Endodermal cell (in vitro differentiated cells): ENCODE results near the gene TPRN. TPM values are rescaled to one million over a fixed set of nuclear protein-coding genes. Genes with fewer than 3 reads are reported as not detected.
A peak's percentile ranks its signal among the peaks of the same experiment; 100 is the strongest.
"Not testable (repeated sequence)": the region's sequence is repeated elsewhere in the genome, so short reads cannot be mapped to it uniquely, and the experiment has no call there.

Experiments used
- DNase-seq: peaks from one replicate; pipeline ENCODE4 v3.0.0-alpha.2; 2017
- H3K27ac ChIP-seq: 2 replicates; pipeline ENCODE4 v1.5.1; 2013; ENCODE audit warnings: mild to moderate bottlenecking, low read depth, low read length, moderate library complexity
- H3K27me3 ChIP-seq: 2 replicates; pipeline ENCODE4 v1.6.1; 2013; ENCODE audit warnings: mild to moderate bottlenecking, low read length, moderate library complexity; ENCODE audit not compliant: insufficient read depth, control insufficient read depth, poor library complexity, severe bottlenecking
- H3K36me3 ChIP-seq: 2 replicates; pipeline ENCODE4 v1.7.0; 2013; ENCODE audit warnings: mild to moderate bottlenecking, low read length, moderate library complexity; ENCODE audit not compliant: control insufficient read depth, insufficient read depth
- H3K4me1 ChIP-seq: one replicate; pipeline ENCODE4 v1.7.0; 2013; ENCODE audit warnings: low read length; ENCODE audit not compliant: control insufficient read depth, insufficient read depth
- H3K4me3 ChIP-seq: 2 replicates; pipeline ENCODE4 v1.5.1; 2013; ENCODE audit warnings: mild to moderate bottlenecking, low read length, moderate library complexity
- H3K9ac ChIP-seq: 2 replicates; pipeline ENCODE4 v1.6.1; 2013; ENCODE audit warnings: mild to moderate bottlenecking, low read length, moderate library complexity; ENCODE audit not compliant: poor library complexity, severe bottlenecking; ENCODE audit errors: extremely low read depth
- H3K9me3 ChIP-seq: 2 replicates; pipeline ENCODE4 v1.6.1; 2013; ENCODE audit warnings: mild to moderate bottlenecking, low read length, moderate library complexity; ENCODE audit not compliant: control insufficient read depth
- H3K27ac Mint-ChIP-seq: 2 replicates; pipeline ENCODE4 v1.8.0; 2020; ENCODE audit warnings: mixed read lengths
- H3K27me3 Mint-ChIP-seq: 2 replicates; pipeline ENCODE4 v1.8.0; 2021; ENCODE audit warnings: mild to moderate bottlenecking, mixed read lengths; ENCODE audit not compliant: insufficient read depth
- H3K36me3 Mint-ChIP-seq: 2 replicates; pipeline ENCODE4 v1.8.0; 2020; ENCODE audit warnings: low read depth, mixed read lengths
- H3K4me1 Mint-ChIP-seq: 2 replicates; pipeline ENCODE4 v1.8.0; 2020; ENCODE audit warnings: mixed read lengths
- H3K4me3 Mint-ChIP-seq: 2 replicates; pipeline ENCODE4 v1.8.0; 2020; ENCODE audit warnings: mild to moderate bottlenecking, moderate library complexity, mixed read lengths
- H3K9me3 Mint-ChIP-seq: 2 replicates; pipeline ENCODE4 v1.8.0; 2020; ENCODE audit warnings: mild to moderate bottlenecking, mixed read lengths
- WGBS, 2 experiments: methylation state at CpG; one replicate each; pipeline versions ENCODE4 v1.1.5 to v1.1.7; 2013; ENCODE audit warnings: missing lambda C conversion rate in 2 of 2, mixed read lengths in 1 of 2; ENCODE audit not compliant: insufficient coverage in 1 of 2, insufficient read length in 1 of 2; 5-methylcytosine and 5-hydroxymethylcytosine counted together
- total RNA-seq, 2 donors: library from RNA; stranded (reverse); fragmentation: NEBNext Ultra II Directional in 1 of 2; extraction: Animal tissue kit (Norgen Biotek cat#: 25700) in 1 of 2; gene quantifications; 2 replicates in 1 of 2; 3 replicates in 1 of 2; pipeline ENCODE4 v1.2.1, GENCODE V29; 2021
- TF ChIP-seq, protein P1 (sequence below): fragments of 200-600 bp; sonication (generic); conservative IDR thresholded peaks from 2 replicates; pipeline ENCODE4 v1.5.0; 2021; ENCODE audit warnings: antibody characterized with exemption, mild to moderate bottlenecking

Gene TPRN
- total RNA-seq, 2 donors from 2014 or later, result 19.0 to 23.9 TPM

DNA sequence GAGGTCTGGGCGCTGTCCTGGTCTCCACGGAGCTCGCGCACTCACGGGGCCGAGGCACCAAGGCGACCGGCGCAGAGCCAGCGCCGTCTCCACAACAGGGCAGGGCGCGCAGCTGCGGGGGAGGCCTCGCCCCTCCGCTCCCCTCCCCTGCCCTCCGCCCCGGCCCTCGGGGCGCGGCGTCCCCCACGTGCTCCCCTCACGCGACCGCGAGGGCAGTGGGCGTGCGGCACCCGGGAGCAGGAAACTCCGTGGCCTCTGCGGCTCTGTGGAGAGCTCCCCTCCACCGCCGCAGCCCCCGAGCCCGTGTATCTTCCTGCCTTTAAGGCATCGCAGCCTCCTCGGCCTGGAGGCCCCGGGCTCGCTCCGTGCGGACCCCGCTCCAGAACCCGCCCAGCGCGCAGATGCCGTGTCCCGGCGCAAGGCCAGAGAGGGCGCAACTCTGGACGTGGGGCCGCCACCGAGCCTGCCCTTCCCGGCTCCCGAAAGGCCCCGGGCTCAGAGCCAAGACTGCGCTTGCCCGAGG, 39.8 kb upstream of the TPRN start:
- no peak for DNase-seq
- TF ChIP-seq, protein P1, sequence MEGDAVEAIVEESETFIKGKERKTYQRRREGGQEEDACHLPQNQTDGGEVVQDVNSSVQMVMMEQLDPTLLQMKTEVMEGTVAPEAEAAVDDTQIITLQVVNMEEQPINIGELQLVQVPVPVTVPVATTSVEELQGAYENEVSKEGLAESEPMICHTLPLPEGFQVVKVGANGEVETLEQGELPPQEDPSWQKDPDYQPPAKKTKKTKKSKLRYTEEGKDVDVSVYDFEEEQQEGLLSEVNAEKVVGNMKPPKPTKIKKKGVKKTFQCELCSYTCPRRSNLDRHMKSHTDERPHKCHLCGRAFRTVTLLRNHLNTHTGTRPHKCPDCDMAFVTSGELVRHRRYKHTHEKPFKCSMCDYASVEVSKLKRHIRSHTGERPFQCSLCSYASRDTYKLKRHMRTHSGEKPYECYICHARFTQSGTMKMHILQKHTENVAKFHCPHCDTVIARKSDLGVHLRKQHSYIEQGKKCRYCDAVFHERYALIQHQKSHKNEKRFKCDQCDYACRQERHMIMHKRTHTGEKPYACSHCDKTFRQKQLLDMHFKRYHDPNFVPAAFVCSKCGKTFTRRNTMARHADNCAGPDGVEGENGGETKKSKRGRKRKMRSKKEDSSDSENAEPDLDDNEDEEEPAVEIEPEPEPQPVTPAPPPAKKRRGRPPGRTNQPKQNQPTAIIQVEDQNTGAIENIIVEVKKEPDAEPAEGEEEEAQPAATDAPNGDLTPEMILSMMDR, result peak; percentile 31
- 0% methylated on average over 6 to 58 of the region's 58 CpGs for WGBS, 2 experiments
- Mint-ChIP-seq H3K27ac (no peak overlapping the region), H3K4me1 (peaks cover 42% of the 10 kb centered on the region), H3K27me3 (no peaks in the 10 kb centered on the region), H3K4me3 (peak overlapping the region; percentile 85), H3K36me3 (peaks cover 19% of the 10 kb centered on the region), H3K9me3 (no peaks in the 10 kb centered on the region)
- peaks cover 34% of the 10 kb centered on the region for H3K4me1 ChIP-seq
- no peaks in the 10 kb centered on the region for H3K9me3 ChIP-seq
- peak overlapping the region; percentile 83 for H3K9ac ChIP-seq
- peaks cover 27% of the 10 kb centered on the region for H3K36me3 ChIP-seq
- peak overlapping the region; percentile 86 for H3K4me3 ChIP-seq
- peak overlapping the region; percentile 87 for H3K27ac ChIP-seq
- H3K27me3 ChIP-seq, result no peaks in the 10 kb centered on the region

DNA sequence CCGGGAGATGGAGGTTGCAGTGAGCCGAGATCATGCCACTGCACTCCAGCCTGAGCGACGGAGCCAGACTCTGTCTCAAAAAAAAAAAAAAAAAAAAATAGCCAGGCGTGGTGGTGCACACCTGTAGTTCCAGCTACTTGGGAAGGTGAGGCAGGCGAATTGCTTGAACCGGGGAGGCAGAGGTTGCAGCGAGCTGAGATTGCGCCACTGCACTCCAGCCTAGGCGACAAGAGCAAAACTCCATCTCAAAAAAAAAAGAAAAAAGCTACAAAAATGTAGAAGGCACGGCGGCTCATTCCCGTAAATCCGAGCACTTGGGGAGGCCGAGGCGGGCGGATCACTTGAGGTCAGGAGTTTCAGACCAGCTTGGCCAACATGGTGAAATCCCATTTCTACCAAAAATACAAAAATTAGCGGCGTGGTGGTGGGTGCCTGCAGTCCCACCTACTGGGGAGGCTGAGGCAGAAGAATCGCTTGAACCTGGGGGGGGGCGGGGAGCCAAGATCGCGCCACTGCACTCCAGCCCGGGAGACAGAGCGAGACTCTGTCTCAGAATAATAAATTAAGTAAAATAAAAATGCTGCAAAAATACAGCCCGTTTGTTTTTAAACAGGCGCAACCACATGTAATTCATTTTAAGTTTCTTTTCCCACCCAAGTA, 39.1 kb upstream of the TPRN start:
- not testable (repeated sequence) for H3K27me3 ChIP-seq, H3K9me3 Mint-ChIP-seq, H3K27me3 Mint-ChIP-seq, DNase-seq, H3K9me3 ChIP-seq
- peak overlapping the region; percentile 83 for H3K9ac ChIP-seq
- 64% methylated on average over 7 to 27 of the region's 27 CpGs for whole genome bisulfite sequencing, 2 experiments
- Mint-ChIP-seq H3K36me3 (peaks cover 19% of the 10 kb centered on the region), H3K27ac (peak overlapping the region; percentile 58), H3K4me1 (peaks cover 42% of the 10 kb centered on the region), H3K4me3 (peak overlapping the region; percentile 85)
- H3K27ac ChIP-seq, result peak overlapping the region; percentile 87
- peaks cover 34% of the 10 kb centered on the region for H3K4me1 ChIP-seq
- peaks cover 27% of the 10 kb centered on the region for H3K36me3 ChIP-seq
- peak overlapping the region; percentile 86 for H3K4me3 ChIP-seq

DNA sequence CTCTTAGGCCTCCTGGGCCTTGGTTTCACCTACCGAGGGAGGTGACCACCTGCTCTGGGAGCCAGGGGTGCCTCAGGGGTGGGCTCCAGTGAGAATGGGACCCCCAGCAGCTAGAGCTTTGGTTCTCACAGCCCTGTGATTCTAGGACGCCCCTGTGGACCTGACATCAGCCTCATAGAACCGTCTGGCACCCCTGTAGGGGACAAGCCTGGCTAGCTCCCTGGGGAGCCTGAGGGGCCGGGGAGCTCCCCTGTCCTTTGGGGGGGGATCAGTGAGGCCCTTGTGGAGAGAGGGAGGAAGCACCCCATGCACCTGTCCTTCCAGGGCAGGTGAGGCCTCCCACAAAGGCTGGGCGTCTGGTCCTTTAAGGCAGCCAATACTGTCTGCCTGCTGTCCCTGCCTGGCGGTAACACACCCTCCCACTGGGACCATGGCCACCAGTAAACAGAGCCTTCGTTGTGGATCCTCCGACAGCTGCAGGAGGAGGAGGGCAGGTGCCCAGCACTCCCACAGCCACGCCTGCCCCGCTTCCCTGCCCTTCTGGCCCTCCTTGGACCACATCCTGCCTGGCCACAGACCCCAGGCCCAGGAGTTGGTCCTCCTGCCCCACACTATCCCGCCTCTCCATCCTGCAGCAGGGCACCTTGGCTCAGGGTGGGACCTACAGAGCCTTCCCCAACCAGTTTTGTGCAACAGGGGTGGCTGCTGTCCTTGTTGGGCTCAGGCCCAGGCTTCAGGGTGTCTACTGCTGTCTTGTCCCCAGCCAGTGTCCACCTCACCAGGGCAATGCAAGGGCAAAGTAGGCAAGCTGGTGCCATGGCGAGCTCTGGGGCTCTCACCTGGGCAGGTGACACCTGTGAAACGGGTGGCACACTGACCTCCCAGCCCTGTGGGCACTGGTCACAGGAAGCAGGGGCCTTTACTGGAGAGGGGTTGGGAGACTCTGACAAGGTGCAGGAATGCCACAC, 37.5 kb upstream of the TPRN start:
- H3K4me1 Mint-ChIP-seq, result peaks cover 26% of the 10 kb centered on the region
- peaks cover 10% of the 10 kb centered on the region for H3K36me3 Mint-ChIP-seq
- H3K27me3 Mint-ChIP-seq, result no peaks in the 10 kb centered on the region
- peaks cover 17% of the 10 kb centered on the region for H3K36me3 ChIP-seq
- no peak overlapping the region for H3K4me3 ChIP-seq
- no peaks in the 10 kb centered on the region for H3K9me3 ChIP-seq
- H3K27ac Mint-ChIP-seq, result peak overlapping the region; percentile 74
- peak overlapping the region; percentile 16 for H3K4me3 Mint-ChIP-seq
- H3K9me3 Mint-ChIP-seq, result no peaks in the 10 kb centered on the region
- peak overlapping the region; percentile 41 for H3K9ac ChIP-seq
- TF ChIP-seq, protein P1, result no peak
- no peak overlapping the region for H3K27ac ChIP-seq
- no peaks in the 10 kb centered on the region for H3K27me3 ChIP-seq
- H3K4me1 ChIP-seq, result peaks cover 25% of the 10 kb centered on the region
- DNase-seq, result peak; percentile 79
- 73 to 78% methylated on average over 6 to 13 of the region's 13 CpGs for WGBS, 2 experiments
